IMR-90 (cell line): ENCODE measurements around the gene NEK6.

Experiments
- CEBPB ChIP-seq: IDR thresholded peaks from 2 replicates; pipeline ENCODE4 v1.6.1; 2012; ENCODE audit warnings: low read depth, low read length, improper control_type of control experiment
- CHD1 ChIP-seq: IDR thresholded peaks from 2 replicates; pipeline ENCODE4 v1.6.1; 2012; ENCODE audit warnings: low read depth, low read length, improper control_type of control experiment
- CTCF ChIP-seq: conservative IDR thresholded peaks from 2 replicates; pipeline ENCODE4 v1.5.1; 2012; ENCODE audit warnings: mild to moderate bottlenecking, low read depth, low read length, improper control_type of control experiment
- POLR2A ChIP-seq: IDR thresholded peaks from 2 replicates; pipeline ENCODE4 v1.6.1; 2012; ENCODE audit warnings: mild to moderate bottlenecking, low read depth, low read length
- RAD21 ChIP-seq: IDR thresholded peaks from 2 replicates; pipeline ENCODE4 v1.6.1; 2012; ENCODE audit warnings: low read length, improper control_type of control experiment
- RCOR1 ChIP-seq: IDR thresholded peaks from 2 replicates; pipeline ENCODE4 v1.6.1; 2012; ENCODE audit warnings: mild to moderate bottlenecking, low read length, improper control_type of control experiment; ENCODE audit not compliant: insufficient replicate concordance
- RFX5 ChIP-seq: IDR thresholded peaks from 2 replicates; pipeline ENCODE4 v1.8.0; 2012; ENCODE audit warnings: low read depth, mild to moderate bottlenecking, low read length, moderate library complexity

GRCh38 chr9:124368692-124369091 lies 110.9 kb downstream of the NEK6 start:
- TF ChIP-seq RCOR1 (no peak), RFX5 (no peak), CEBPB (no peak), CHD1 (no peak), POLR2A (no peak), RAD21 (no peak), CTCF (no peak)
